HepG2 (cell line): ENCODE data around the gene CRYM. TPM values are rescaled to one million over a fixed set of nuclear protein-coding genes. Genes with fewer than 3 reads are reported as not detected.

ENCODE experiments used
- AFF4 ChIP-seq: sonication (generic); formaldehyde crosslinking; IDR thresholded peaks from 2 replicates; pipeline ENCODE4 v1.4.0; 2020; ENCODE audit warnings: missing genetic modification reagents
- HNF1A ChIP-seq, 2 experiments: sonication (generic) in 1 of 2; formaldehyde crosslinking in 1 of 2; IDR thresholded peaks; 2 replicates each; pipeline versions ENCODE4 v1.4.0 to v1.6.1; 2016 to 2020; ENCODE audit warnings: borderline replicate concordance in 1 of 2, low read depth in 1 of 2, mild to moderate bottlenecking in 1 of 2, missing genetic modification reagents in 1 of 2
- MED8 ChIP-seq: sonication (generic); formaldehyde crosslinking; IDR thresholded peaks from 2 replicates; pipeline ENCODE4 v1.8.1; 2023; ENCODE audit warnings: mild to moderate bottlenecking, missing genetic modification reagents; ENCODE audit not compliant: insufficient replicate concordance
- MXD4 ChIP-seq: IDR thresholded peaks from 2 replicates; pipeline ENCODE4 v1.6.1; 2016; ENCODE audit warnings: mild to moderate bottlenecking, missing biosample characterization, missing genetic modification reagents
- RAD21 ChIP-seq: fragments of 450-650 bp; formaldehyde crosslinking; IDR thresholded peaks from 2 replicates; pipeline ENCODE4 v1.5.0; 2020; ENCODE audit warnings: mild to moderate bottlenecking
- SMARCE1 ChIP-seq: fragments of 450-650 bp; IDR thresholded peaks from 2 replicates; pipeline ENCODE4 v1.6.1; 2017; ENCODE audit warnings: borderline replicate concordance
- ZBTB10 ChIP-seq: sonication (generic); formaldehyde crosslinking; IDR thresholded peaks from 2 replicates; pipeline ENCODE4 v1.4.0; 2020; ENCODE audit warnings: missing genetic modification reagents, borderline replicate concordance
- ZBTB4 ChIP-seq: sonication (generic); formaldehyde crosslinking; IDR thresholded peaks from 2 replicates; pipeline ENCODE4 v1.4.0; 2020; ENCODE audit warnings: missing genetic modification reagents, mild to moderate bottlenecking, borderline replicate concordance
- ZFP1 ChIP-seq: IDR thresholded peaks from 2 replicates; pipeline ENCODE4 v1.6.1; 2016
- ZNF143 ChIP-seq: sonication (generic); formaldehyde crosslinking; IDR thresholded peaks from 2 replicates; pipeline ENCODE4 v1.4.0; 2020; ENCODE audit warnings: missing genetic modification reagents
- ZNF207 ChIP-seq: fragments of 450-650 bp; IDR thresholded peaks from 2 replicates; pipeline ENCODE4 v1.6.1; 2016; ENCODE audit warnings: antibody characterized with exemption, borderline replicate concordance
- ZNF766 ChIP-seq: sonication (generic); formaldehyde crosslinking; IDR thresholded peaks from 2 replicates; pipeline ENCODE4 v1.5.0; 2020; ENCODE audit warnings: missing genetic modification reagents, borderline replicate concordance
- ZSCAN31 ChIP-seq: sonication (generic); formaldehyde crosslinking; IDR thresholded peaks from 2 replicates; pipeline ENCODE4 v1.5.0; 2020; ENCODE audit warnings: low read depth, mild to moderate bottlenecking, missing genetic modification reagents
- polyA plus RNA-seq, 8 experiments: library from polyadenylated mRNA; depleted of rRNA in 3 of 8; stranded (reverse) in 7 of 8; unstranded in 1 of 8; fragments of >200 nt; fragmentation: Illumina TruSeq in 4 of 8; extraction: Trizol in 4 of 8; gene quantifications; 2 replicates each; pipeline versions ENCODE4 v1.2.1 to v1.2.3, GENCODE V29; 2011 to 2016; ENCODE audit warnings: low read depth in 4 of 8, missing spikeins in 1 of 8, mixed read lengths in 1 of 8; ENCODE audit not compliant: insufficient read depth in 1 of 8
- total RNA-seq, 5 experiments: library from RNA; depleted of rRNA; stranded (reverse); fragments of >200 nt; fragmentation: Illumina TruSeq; extraction: Trizol; gene quantifications; 2 replicates each; pipeline ENCODE4 v1.2.3, GENCODE V29; 2016; ENCODE audit warnings: low read depth in 1 of 5

CRYM gene
- total and polyA plus RNA-seq, 2 of the 13 experiments (the other 11 are each of a cell fraction or from before 2014, with no cell fraction given) = 1.9 to 2.2 TPM

GRCh38 chr16:21300309-21301167 lies 22.4 kb upstream of the CRYM start (continued):
- TF ChIP-seq AFF4 (CRISPR knock-in tag) = no peak
- TF ChIP-seq RAD21 (CRISPR knock-in tag) = peak; percentile 99
- TF ChIP-seq ZFP1 = peak; percentile 96
- TF ChIP-seq SMARCE1 = no peak
- peak; percentile 68 for TF ChIP-seq ZNF766 (CRISPR knock-in tag)
- TF ChIP-seq ZNF143 (CRISPR knock-in tag) = no peak; the same call in 1 of the 2 replicates
- peak; percentile 96 for TF ChIP-seq ZSCAN31 (CRISPR knock-in tag)
- TF ChIP-seq MXD4 = peak; percentile 50; the same call in 1 of the 2 replicates
- TF ChIP-seq ZBTB10 (CRISPR knock-in tag) = no peak
- TF ChIP-seq MED8 (CRISPR knock-in tag) = no peak
- 0 out of 2 replicates have a peak, but pooled peaks have one; percentile 8 for TF ChIP-seq ZBTB4 (CRISPR knock-in tag)
- TF ChIP-seq ZNF207 = no peak; the same call in 1 of the 2 replicates
- TF ChIP-seq HNF1A (IDR thresholded peaks at IDR 0.05; ENCODE audit: low read depth) = peak; percentile 34; the same call in 1 of the 2 replicates
- TF ChIP-seq HNF1A (CRISPR knock-in tag; IDR thresholded peaks at IDR 0.05; ENCODE audit: borderline replicate concordance) = no peak
